ENCODE data around the gene PALD1.

GRCh38 chr10:70494536-70494935 is 16.0 kb downstream of the PALD1 start:
- TF ChIP-seq POLR2A (IDR thresholded peaks at IDR 0.05; ENCODE audit: low read depth, low read length) = no peak
- TF ChIP-seq POLR2AphosphoS5 (IDR thresholded peaks at IDR 0.05; ENCODE audit: low read depth, low read length) = no peak

Data from GM12892 (cell line).